Pancreas (tissue), 10 donors: Measurements from ENCODE around the gene ABHD8. TPM values are rescaled to one million over a fixed set of nuclear protein-coding genes. Genes with fewer than 3 reads are reported as not detected.
A peak's percentile ranks its signal among the peaks of the same experiment; 100 is the strongest.

Experiments used
- ATAC-seq, 4 donors: fragments of 200-7000 bp; cut with Tn5 transposase; one replicate each; pipeline versions ENCODE4 v1.8.0 to v1.9.1; 2020; ENCODE audit warnings: mild to moderate bottlenecking in 4 of 4, moderate library complexity in 4 of 4
- DNase-seq, 6 donors: peaks; one replicate each; pipeline ENCODE4 v3.0.0-alpha.2; 2020
- FAIRE-seq: peaks from 2 replicates; lab custom pipeline; 2012; peaks lifted over from hg19 to GRCh38; lab: Jason Lieb, UNC
- H3K27ac ChIP-seq, 4 donors: fragments of 200-600 bp; sonication (generic); 1 replicate in 3 of 4; 2 replicates in 1 of 4; pipeline versions ENCODE4 v1.5.0 to v1.8.0; 2020
- H3K27me3 ChIP-seq, 4 donors: fragments of 200-600 bp; one replicate each; pipeline ENCODE4 v1.8.0; 2021
- H3K36me3 ChIP-seq, 3 donors: fragments of 200-600 bp; sonication (generic) in 1 of 3; one replicate each; pipeline versions ENCODE4 v1.5.0 to v1.8.0; 2020 to 2021
- H3K4me1 ChIP-seq, 3 donors: fragments of 200-600 bp; one replicate each; pipeline ENCODE4 v1.8.0; 2021
- H3K4me3 ChIP-seq, 4 donors: fragments of 200-600 bp; sonication (generic) in 2 of 4; one replicate each; pipeline versions ENCODE4 v1.5.0 to v1.8.0; 2020 to 2021
- H3K9me3 ChIP-seq, 4 donors: fragments of 200-600 bp; one replicate each; pipeline ENCODE4 v1.8.0; 2021
- CTCF ChIP-seq, 4 donors: fragments of 200-600 bp; sonication (generic) in 3 of 4; IDR thresholded peaks; one replicate each; pipeline versions ENCODE4 v1.5.0 to v1.8.0; 2021; ENCODE audit warnings: antibody characterized with exemption in 4 of 4
- WGBS, 2 donors: extraction: QIAGEN DNeasy Blood & Tissue Kit; methylation state at CpG; one replicate each; pipeline ENCODE4 v1.1.7; 2013; 5-methylcytosine and 5-hydroxymethylcytosine counted together
- intact Hi-C, 3 donors: fragments of 100-400 bp; cut with DNase I; formaldehyde crosslinking; loops; one replicate each; pipeline versions ENCODE4 v1.11.1 to v1.14.2; 2022
- polyA plus RNA-seq, 2 donors: library from polyadenylated mRNA; stranded (reverse); fragments of 200-250 nt; gene quantifications; one replicate each; pipeline ENCODE4 v1.2.3, GENCODE V29; 2013
- total RNA-seq, 6 donors: library from RNA; stranded (reverse); fragmentation: NEBNext Ultra II Directional in 4 of 6; extraction: Animal tissue kit (Norgen Biotek cat#: 25700) in 4 of 6; gene quantifications; one replicate each; pipeline versions ENCODE4 v1.2.1 to v1.2.4, GENCODE V29; 2021 to 2023
- donor health status: healthy with polysubstance abuse.
- donor health status: DM: no; HTN: no; CAD: no; lungs with moderate emphysema.
- donor health status: DM: no; HTN: no; CAD: no.
- donor health status: control.
- donor health status: control.
- donor health status: Bipolar disorder and iron deficiency.
- donor health status: DM: yes; HTN: yes; CAD: no.
- donor health status: DM: no; HTN: no; CAD: no.
- donor health status: DM: no; HTN: no; CAD: no.
- donor health status: DM: yes; HTN: yes; CAD: no.

ABHD8 gene
- total and polyA plus RNA-seq, 8 donors, result 5.2 to 8.6 (median 6.6) TPM

DNA sequence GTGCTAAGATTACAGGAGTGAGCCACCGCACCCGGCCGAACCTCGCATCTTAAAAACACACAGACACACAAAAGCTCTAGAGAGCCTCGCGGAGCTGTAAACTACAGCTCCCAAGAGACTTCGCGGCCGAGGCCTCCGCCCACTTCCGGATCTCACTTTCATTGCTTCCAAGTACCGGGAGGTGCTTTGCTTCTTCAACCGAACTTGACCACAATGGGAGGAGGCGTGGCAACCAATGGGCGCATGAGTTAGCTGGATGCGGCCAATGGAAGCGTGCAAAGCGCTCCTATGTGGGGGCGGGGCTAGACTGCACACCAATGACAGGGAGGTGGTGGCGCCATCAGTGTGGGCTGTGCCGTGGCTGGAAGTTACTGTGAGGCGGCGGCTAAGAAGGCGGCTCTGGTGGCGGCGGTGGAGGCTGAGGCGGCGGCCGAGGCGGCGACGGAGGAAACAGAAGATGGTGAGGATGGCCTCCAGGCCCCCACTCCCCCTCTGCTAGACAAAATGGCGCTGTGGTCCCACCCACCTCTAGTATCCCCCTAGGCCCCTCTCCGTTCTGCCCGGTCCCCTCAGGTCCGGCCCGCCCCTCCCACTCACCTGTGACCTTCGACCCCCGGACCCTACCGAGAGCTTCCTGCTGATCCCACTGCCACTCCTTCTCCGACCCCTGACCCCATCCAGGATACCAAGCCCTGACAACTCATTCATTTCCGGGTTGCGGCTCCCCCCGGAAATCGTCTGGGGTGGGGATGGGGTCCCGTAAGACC is 6.2 kb upstream of the ABHD8 start, which contains the start of gene DDA1:
TSS of gene DDA1 (plus strand) at position 366 of the 767 bp plus-strand sequence. CDS start at position 458, 92 bp downstream.
- H3K27ac ChIP-seq, result peak within 1 kb of the TSS in 2 of 4 donors; percentile 55
- intact Hi-C loops, result no loop called here
- H3K27me3 ChIP-seq, result no peaks in the 10 kb centered on the region
- peaks cover 0 to 5% (median 2%) of the 10 kb centered on the region in 3 donors for H3K36me3 ChIP-seq
- H3K9me3 ChIP-seq, result no peaks in the 10 kb centered on the region
- peaks cover 3 to 19% (median 8%) of the 10 kb centered on the region in 3 donors for H3K4me1 ChIP-seq
- WGBS, 2 donors, result 0% methylated on average over 43 to 46 of the region's 46 CpGs
- DNase-seq (peak; percentile 89 to 100 (median 99)), ATAC-seq (peak; percentile 73 to 85 (median 81)), FAIRE-seq (peak; percentile 98)
- no peak for TF ChIP-seq CTCF (IDR thresholded peaks at IDR 0.05)
- H3K4me3 ChIP-seq, result peak within 1 kb of the TSS; percentile 61 to 91 (median 76)

DNA sequence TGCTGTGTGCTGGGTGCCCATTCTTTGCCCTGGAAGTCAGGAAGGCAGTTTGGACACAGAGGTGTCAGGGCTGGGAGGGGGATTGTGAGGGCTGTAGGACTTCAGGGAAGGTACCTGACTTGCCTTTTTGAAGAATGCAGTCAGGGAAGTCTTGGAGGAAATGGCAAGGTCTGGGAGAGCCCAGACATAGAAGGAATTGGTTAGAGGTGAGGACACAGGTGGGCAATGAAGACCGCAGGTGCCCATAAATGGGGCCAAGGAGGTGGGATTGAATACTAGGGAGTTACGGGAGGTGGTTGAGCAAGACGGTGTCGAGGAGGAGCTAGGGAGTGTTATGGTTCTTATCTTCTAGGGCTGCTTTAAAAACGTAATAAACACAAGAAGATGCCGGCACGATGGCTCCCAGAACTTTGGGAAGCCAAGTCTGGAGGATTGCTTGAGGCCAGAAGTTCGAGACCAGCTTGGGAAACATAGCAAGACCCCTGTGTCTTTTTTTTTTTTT is 4.7 kb upstream of the ABHD8 start:
- FAIRE-seq, result no peak
- no peak overlapping the region for H3K4me3 ChIP-seq
- WGBS, 2 donors, result 83 to 92% methylated on average over 8 of the region's 8 CpGs
- no peak for ATAC-seq
- H3K4me1 ChIP-seq, result peaks cover 5 to 29% (median 17%) of the 10 kb centered on the region in 3 donors
- no peaks in the 10 kb centered on the region for H3K9me3 ChIP-seq
- no peaks in the 10 kb centered on the region for H3K27me3 ChIP-seq
- TF ChIP-seq CTCF (IDR thresholded peaks at IDR 0.05), result no peak
- no peak for DNase-seq
- intact Hi-C loops, result no loop called here
- no peak overlapping the region for H3K27ac ChIP-seq
- no peaks in the 10 kb centered on the region for H3K36me3 ChIP-seq

GRCh38 chr19:17306285-17306714 is 3.1 kb upstream of the ABHD8 start:
- Histone ChIP-seq H3K27ac (peak overlapping the region; percentile 79 to 90 (median 88)), H3K9me3 (no peaks in the 10 kb centered on the region), H3K4me3 (peak overlapping the region; percentile 49 to 86 (median 71)), H3K27me3 (no peaks in the 10 kb centered on the region), H3K4me1 (peaks cover 5 to 34% (median 17%) of the 10 kb centered on the region in 3 donors), H3K36me3 (no peaks in the 10 kb centered on the region)
- no peak for DNase-seq
- no peak for ATAC-seq
- intact Hi-C loops, result no loop called here
- TF ChIP-seq CTCF (IDR thresholded peaks at IDR 0.05), result no peak
- whole genome bisulfite sequencing, 2 donors, result 4 to 6% methylated on average over 28 of the region's 28 CpGs
- no peak for FAIRE-seq

DNA sequence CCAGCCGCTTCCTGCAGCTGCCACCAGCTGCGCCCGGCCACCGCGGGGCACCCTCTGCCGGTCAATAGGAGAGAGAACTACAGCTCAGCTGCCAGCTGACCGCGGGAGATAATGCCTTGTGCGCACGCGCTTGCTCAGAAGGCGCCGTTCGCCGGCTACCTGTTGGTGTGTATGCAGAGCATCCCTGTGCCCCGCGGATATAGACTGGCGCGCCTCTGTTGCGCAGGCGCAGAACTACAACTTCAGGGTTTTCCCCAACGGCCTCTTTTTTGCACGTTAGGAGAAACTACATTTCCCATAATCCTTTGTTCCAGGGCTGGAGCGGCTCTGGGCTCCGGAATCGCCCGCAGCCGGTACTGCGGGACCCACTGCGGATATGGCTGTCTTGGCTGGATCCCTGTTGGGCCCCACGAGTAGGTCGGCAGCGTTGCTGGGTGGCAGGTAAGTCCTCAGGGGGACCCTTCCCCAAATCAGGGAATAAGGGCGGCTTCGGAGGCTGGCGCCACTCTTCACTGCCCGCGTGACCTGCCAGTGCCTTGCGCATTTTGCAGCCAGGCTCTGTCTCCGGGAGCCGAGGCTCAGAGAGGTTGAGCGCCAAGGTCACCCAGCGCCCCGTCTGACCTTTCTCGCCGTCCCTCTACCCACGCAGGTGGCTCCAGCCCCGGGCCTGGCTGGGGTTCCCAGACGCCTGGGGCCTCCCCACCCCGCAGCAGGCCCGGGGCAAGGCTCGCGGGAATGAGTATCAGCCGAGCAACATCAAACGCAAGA is 2.5 kb upstream of the ABHD8 start, which contains the start of gene MRPL34:
TSS of gene MRPL34 (plus strand) at position 356 of the 768 bp plus-strand sequence. CDS start at position 377, 21 bp downstream.
- TF ChIP-seq CTCF (IDR thresholded peaks at IDR 0.05), result peak; percentile 48 to 85 (median 79)

More for the DNA sequence above, 2.5 kb upstream of the ABHD8 start, which contains the start of gene MRPL34:
- peak; percentile 84 for FAIRE-seq
- H3K36me3 ChIP-seq, result no peaks in the 10 kb centered on the region
- 0 to 1% methylated on average over 53 to 55 of the region's 55 CpGs for WGBS, 2 donors
- H3K27ac ChIP-seq, result peak within 1 kb of the TSS; percentile 79 to 90 (median 88)
- intact Hi-C loops, result no loop called here
- peaks cover 5 to 34% (median 17%) of the 10 kb centered on the region in 3 donors for H3K4me1 ChIP-seq
- no peaks in the 10 kb centered on the region for H3K27me3 ChIP-seq
- no peaks in the 10 kb centered on the region for H3K9me3 ChIP-seq
- peak within 1 kb of the TSS; percentile 49 to 86 (median 71) for H3K4me3 ChIP-seq
- peak; percentile 96 to 100 (median 99) for DNase-seq
- peak; percentile 73 to 83 (median 78) for ATAC-seq
